Left lung (tissue), 10 donors: Measurements from ENCODE around the gene CAMK2G. TPM values are rescaled to one million over a fixed set of nuclear protein-coding genes. Genes with fewer than 3 reads are reported as not detected.

ENCODE experiments used
- ATAC-seq: fragments of 200-7000 bp; cut with Tn5 transposase; one replicate; pipeline ENCODE4 v1.9.1; 2020; ENCODE audit warnings: moderate library complexity
- DNase-seq, 4 donors: peaks; one replicate each; pipeline ENCODE4 v3.0.0-alpha.2; 2013 to 2020
- H3K27ac ChIP-seq, 2 donors: fragments of 200-600 bp; sonication (generic) in 1 of 2; one replicate each; pipeline versions ENCODE4 v1.5.0 to v1.8.0; 2020 to 2021
- H3K27me3 ChIP-seq, 2 donors: fragments of 200-600 bp; sonication (generic) in 1 of 2; one replicate each; pipeline versions ENCODE4 v1.5.0 to v1.8.0; 2020 to 2021
- H3K36me3 ChIP-seq, 2 donors: fragments of 200-600 bp; sonication (generic) in 1 of 2; one replicate each; pipeline versions ENCODE4 v1.5.0 to v1.8.0; 2020 to 2021
- H3K4me1 ChIP-seq, 2 donors: fragments of 200-600 bp; one replicate each; pipeline ENCODE4 v1.8.0; 2021
- H3K4me3 ChIP-seq, 2 donors: fragments of 200-600 bp; sonication (generic) in 1 of 2; one replicate each; pipeline versions ENCODE4 v1.5.0 to v1.8.0; 2020 to 2021; ENCODE audit warnings: mild to moderate bottlenecking in 1 of 2
- H3K9me3 ChIP-seq, 2 donors: fragments of 200-600 bp; sonication (generic) in 1 of 2; one replicate each; pipeline versions ENCODE4 v1.5.0 to v1.8.0; 2020 to 2021
- CTCF ChIP-seq, 2 donors: fragments of 200-600 bp; sonication (generic) in 1 of 2; IDR thresholded peaks; one replicate each; pipeline versions ENCODE4 v1.5.0 to v1.8.0; 2021; ENCODE audit warnings: antibody characterized with exemption in 2 of 2
- intact Hi-C, 2 donors: fragments of 100-400 bp; cut with DNase I; formaldehyde crosslinking; loops; one replicate each; pipeline versions ENCODE4 v1.11.2 to v1.14.2; 2022
- polyA plus RNA-seq, 6 donors: library from polyadenylated mRNA; unstranded; fragments of 120-200 nt; gene quantifications; one replicate each; pipeline ENCODE4 v1.2.1, GENCODE V29; 2013; ENCODE audit not compliant: insufficient read length in 6 of 6
- total RNA-seq, 2 donors: library from RNA; stranded (reverse); fragmentation: NEBNext Ultra II Directional; extraction: Animal tissue kit (Norgen Biotek cat#: 25700); gene quantifications; one replicate each; pipeline ENCODE4 v1.2.1, GENCODE V29; 2021
- donor health status: DM: no; HTN: yes; CAD: no.
- donor health status: DM: no; HTN: no; CAD: no.

Gene CAMK2G
- total and polyA plus RNA-seq, 8 donors: 28.9 to 44.5 (median 35.4) TPM

GRCh38 chr10:73917566-73918305 lies 43.4 kb upstream of the CAMK2G start:
- no peak for TF ChIP-seq CTCF (IDR thresholded peaks at IDR 0.05)
- Histone ChIP-seq H3K9me3 (peaks cover 0 to 4% of the 10 kb centered on the region in 2 donors), H3K27ac (peak overlapping the region in 1 of 2 donors; percentile 63), H3K36me3 (peaks cover 0 to 24% of the 10 kb centered on the region in 2 donors), H3K4me1 (peaks cover 0 to 42% of the 10 kb centered on the region in 2 donors), H3K27me3 (peaks cover 0 to 2% of the 10 kb centered on the region in 2 donors), H3K4me3 (no peak overlapping the region)
- intact Hi-C loops: no loop called here
- ATAC-seq (no peak), DNase-seq (no peak)

GRCh38 chr10:73916761-73917470 lies 42.6 kb upstream of the CAMK2G start:
- H3K36me3 ChIP-seq: peaks cover 0 to 24% of the 10 kb centered on the region in 2 donors
- ATAC-seq: peak; percentile 48
- peak overlapping the region in 1 of 2 donors; percentile 63 for H3K27ac ChIP-seq
- no peak overlapping the region for H3K4me3 ChIP-seq
- intact Hi-C loops: no loop called here
- H3K9me3 ChIP-seq: peaks cover 0 to 4% of the 10 kb centered on the region in 2 donors
- no peak for TF ChIP-seq CTCF (IDR thresholded peaks at IDR 0.05)
- peaks cover 0 to 50% of the 10 kb centered on the region in 2 donors for H3K4me1 ChIP-seq
- no peak for DNase-seq
- H3K27me3 ChIP-seq: peaks cover 0 to 10% of the 10 kb centered on the region in 2 donors

GRCh38 chr10:73915206-73915851 lies 41.0 kb upstream of the CAMK2G start:
- no peak for DNase-seq
- no peak overlapping the region for H3K27ac ChIP-seq
- intact Hi-C loops: no loop called here

GRCh38 chr10:73914036-73914435 lies 39.7 kb upstream of the CAMK2G start:
- no peak overlapping the region for H3K4me3 ChIP-seq
- H3K27me3 ChIP-seq: peaks cover 0 to 26% of the 10 kb centered on the region in 2 donors
- no peak for ATAC-seq
- intact Hi-C loops: no loop called here
- peaks cover 0 to 24% of the 10 kb centered on the region in 2 donors for H3K36me3 ChIP-seq
- H3K4me1 ChIP-seq: peaks cover 11 to 67% of the 10 kb centered on the region in 2 donors
- no peak for DNase-seq
- TF ChIP-seq CTCF (IDR thresholded peaks at IDR 0.05): no peak
- H3K9me3 ChIP-seq: peaks cover 0 to 3% of the 10 kb centered on the region in 2 donors
- no peak overlapping the region for H3K27ac ChIP-seq

More at GRCh38 chr10:73915206-73915851, 41.0 kb upstream of the CAMK2G start:
- H3K4me3 ChIP-seq: no peak overlapping the region
- peaks cover 0 to 4% of the 10 kb centered on the region in 2 donors for H3K9me3 ChIP-seq
- peaks cover 0 to 26% of the 10 kb centered on the region in 2 donors for H3K27me3 ChIP-seq
- TF ChIP-seq CTCF (IDR thresholded peaks at IDR 0.05): no peak
- ATAC-seq: no peak
- peaks cover 5 to 62% of the 10 kb centered on the region in 2 donors for H3K4me1 ChIP-seq
- peaks cover 0 to 24% of the 10 kb centered on the region in 2 donors for H3K36me3 ChIP-seq
